Astrocyte of the cerebellum (primary cell): ENCODE results near the gene CLSTN2.

Experiments used
- DNase-seq: peaks from one replicate; pipeline ENCODE4 v3.0.0-alpha.2; 2011; ENCODE audit warnings: low read depth
- H3K4me3 ChIP-seq: 2 replicates; pipeline ENCODE4 v1.5.1; 2011; ENCODE audit warnings: mild to moderate bottlenecking, low read depth, low read length, moderate library complexity
- in situ Hi-C: cut with HindIII; loops from 2 replicates; pipeline ENCODE4 v1.10.0; 2017; ENCODE audit warnings: low sequenced_read_pairs
- TF ChIP-seq, protein P1 (sequence below): IDR thresholded peaks from 2 replicates; pipeline ENCODE4 v1.5.1; 2012; ENCODE audit warnings: low read length, low read depth, moderate library complexity, mild to moderate bottlenecking; ENCODE audit errors: missing control alignments

The CLSTN2 gene

DNA sequence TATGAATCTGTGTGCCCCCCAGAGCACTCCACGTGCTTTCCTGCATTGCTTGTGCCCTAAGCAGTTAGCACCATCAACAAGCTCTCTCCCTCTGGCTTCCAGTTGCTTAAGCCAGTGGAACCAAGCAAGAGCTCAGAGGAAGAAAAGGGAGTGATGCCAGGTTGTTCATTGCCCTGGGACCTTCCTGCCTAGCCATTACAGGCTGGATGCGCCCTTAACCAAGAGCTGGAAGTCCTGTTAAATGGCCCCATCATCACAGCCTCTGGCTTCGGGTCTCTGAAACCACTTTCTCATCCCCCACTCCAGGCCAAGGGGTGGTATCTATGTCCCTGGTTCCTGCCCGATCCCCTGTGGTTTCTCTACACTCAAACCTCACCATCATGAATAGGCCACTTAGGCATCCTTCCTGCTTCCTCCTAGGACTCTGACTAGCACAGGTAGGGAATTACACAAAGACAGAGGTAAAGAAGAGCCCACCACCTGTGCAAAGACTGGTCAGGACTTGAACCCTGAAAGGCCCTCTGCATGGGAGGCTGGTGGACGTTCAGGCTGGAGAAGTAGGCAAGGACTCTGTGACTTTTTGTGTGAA is 433.3 kb downstream of the CLSTN2 start:
- in situ Hi-C loops: no loop called here
- no peak for DNase-seq
- no peak overlapping the region for H3K4me3 ChIP-seq
- TF ChIP-seq, protein P1, sequence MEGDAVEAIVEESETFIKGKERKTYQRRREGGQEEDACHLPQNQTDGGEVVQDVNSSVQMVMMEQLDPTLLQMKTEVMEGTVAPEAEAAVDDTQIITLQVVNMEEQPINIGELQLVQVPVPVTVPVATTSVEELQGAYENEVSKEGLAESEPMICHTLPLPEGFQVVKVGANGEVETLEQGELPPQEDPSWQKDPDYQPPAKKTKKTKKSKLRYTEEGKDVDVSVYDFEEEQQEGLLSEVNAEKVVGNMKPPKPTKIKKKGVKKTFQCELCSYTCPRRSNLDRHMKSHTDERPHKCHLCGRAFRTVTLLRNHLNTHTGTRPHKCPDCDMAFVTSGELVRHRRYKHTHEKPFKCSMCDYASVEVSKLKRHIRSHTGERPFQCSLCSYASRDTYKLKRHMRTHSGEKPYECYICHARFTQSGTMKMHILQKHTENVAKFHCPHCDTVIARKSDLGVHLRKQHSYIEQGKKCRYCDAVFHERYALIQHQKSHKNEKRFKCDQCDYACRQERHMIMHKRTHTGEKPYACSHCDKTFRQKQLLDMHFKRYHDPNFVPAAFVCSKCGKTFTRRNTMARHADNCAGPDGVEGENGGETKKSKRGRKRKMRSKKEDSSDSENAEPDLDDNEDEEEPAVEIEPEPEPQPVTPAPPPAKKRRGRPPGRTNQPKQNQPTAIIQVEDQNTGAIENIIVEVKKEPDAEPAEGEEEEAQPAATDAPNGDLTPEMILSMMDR: no peak

DNA sequence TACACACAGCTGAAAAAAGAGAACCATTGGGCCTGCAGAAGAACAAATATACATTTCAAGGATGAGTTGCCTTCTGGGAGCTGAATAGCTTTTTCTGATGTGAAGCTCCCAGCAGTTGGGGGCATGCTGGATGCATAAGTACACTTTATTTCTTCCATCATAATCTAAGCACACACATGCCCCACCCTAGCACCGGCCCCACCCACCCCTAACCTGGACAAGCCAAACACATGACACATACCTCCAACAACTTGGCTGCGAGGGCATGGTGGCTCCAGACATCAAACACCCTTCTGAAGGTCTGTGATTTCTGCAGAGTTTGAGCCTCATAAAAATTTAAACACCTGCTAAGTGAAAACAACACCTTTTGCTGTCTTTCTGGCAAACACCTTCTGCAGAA is 435.7 kb downstream of the CLSTN2 start:
- no peak overlapping the region for H3K4me3 ChIP-seq
- in situ Hi-C loops: no loop called here
- DNase-seq: no peak
- TF ChIP-seq, protein P1: no peak

DNA sequence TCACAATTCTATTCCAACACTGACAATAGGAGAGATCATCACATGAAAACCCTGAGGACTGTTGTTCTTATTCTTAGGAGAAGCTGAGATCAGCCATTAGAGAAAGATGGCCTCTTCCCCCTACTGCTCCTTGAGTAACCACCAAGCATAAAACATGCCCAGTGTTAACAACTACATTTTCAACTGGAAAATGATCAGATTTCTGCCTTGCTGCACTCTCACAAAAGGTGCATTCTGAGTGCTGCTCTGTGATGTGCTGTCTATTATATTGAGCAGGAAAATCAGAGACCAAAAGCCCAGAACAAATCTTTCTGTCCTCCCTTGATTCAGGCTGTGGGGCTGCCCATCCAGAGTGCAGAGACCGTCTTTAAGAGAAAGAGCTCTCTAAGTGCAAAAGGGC is 438.2 kb downstream of the CLSTN2 start:
- H3K4me3 ChIP-seq: no peak overlapping the region
- TF ChIP-seq, protein P1: no peak
- DNase-seq: no peak
- in situ Hi-C loops: no loop called here

DNA sequence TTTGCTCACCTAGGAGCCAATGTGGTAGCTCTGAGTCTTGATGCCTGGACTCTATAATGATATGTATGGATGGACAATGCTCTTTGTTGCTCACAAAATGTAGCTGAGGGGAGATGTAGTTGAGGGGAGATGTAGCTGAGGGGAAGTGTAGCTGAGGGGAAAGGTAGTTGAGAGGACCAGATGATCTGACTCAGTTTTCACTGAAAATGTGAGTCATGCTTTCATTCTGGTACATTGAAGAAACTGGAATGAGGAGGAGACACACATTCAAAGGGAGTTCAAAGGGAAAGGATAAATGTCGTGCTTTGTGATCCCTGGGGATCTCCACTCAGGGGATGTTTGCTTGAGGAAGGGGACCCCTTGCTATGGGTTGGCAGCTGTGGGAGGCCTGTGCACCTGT is 440.0 kb downstream of the CLSTN2 start:
- DNase-seq: no peak
- in situ Hi-C loops: no loop called here
- TF ChIP-seq, protein P1: no peak
- no peak overlapping the region for H3K4me3 ChIP-seq

DNA sequence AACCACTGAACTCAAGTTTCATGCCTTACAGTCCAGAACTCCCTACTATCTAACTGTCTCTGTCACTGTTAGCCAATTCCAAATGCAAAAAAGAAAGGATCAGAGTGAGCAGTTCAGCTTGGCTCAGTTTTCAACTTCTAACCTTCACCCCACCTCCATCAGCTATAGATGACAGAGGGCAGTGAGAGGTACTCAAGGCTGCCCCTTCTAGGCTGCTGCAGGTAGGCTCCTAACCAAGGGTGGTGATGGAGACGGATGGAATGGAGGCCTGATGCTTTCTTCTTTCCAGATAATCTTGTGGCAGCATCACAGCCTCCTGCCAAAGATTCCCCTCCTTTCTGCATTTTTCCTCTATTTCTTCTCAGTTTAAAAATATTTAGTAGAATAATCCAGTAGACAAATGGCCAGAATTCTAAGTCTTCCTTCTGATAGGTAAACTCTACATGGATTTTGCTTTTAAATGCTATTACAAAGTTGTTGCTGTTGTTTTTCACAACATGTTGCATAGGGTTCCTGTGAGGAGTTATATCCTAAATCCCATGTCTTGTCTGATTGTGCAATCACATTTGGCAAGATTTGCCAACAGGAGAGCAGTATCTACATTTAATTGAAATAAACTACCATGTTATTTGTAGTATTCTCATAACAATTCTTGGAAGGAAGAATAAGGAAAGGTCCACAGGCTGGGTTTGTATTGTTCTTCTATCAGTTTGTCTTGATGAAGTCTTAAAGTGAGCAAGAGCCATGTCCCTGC is 441.3 kb downstream of the CLSTN2 start:
- no peak for DNase-seq
- in situ Hi-C loops: no loop called here
- H3K4me3 ChIP-seq: no peak overlapping the region
- TF ChIP-seq, protein P1: no peak

DNA sequence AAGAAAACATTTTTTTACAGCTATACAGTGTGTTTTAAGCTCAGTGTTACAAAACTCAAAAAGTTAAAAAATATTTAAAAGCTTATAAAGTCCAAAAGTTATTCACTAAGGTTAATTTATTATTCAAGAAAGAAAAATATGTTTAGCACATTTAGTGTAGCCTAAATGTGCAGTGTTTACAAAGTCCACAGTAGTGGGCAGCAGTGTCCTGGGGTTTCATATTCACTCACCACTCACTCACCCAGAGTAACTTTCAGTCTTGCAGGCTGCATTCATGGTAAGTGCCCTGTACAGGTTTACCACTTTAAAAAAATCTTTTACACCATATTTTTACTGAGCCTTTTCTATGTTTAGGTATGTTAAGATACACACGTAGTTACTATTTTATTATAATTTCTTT is 442.7 kb downstream of the CLSTN2 start:
- H3K4me3 ChIP-seq: no peak overlapping the region
- in situ Hi-C loops: no loop called here
- TF ChIP-seq, protein P1: peak; percentile 22
- DNase-seq: no peak
